Activated CD4-positive, alpha-beta memory T cell treated with anti-CD3 and anti-CD28 coated beads for 36 hours (primary cell): ENCODE measurements around the gene MICAL3. TPM values are rescaled to one million over a fixed set of nuclear protein-coding genes. Genes with fewer than 3 reads are reported as not detected.

ENCODE experiments used
- CTCF ChIA-PET: fragments of 350-600 bp; sonication (Branson Sonifier 250); formaldehyde crosslinking; loops from one replicate; lab custom pipeline; 2021; ENCODE audit warnings: antibody characterized with exemption, inconsistent platforms; lab: Charles Lee
- POLR2A ChIA-PET: fragments of 350-600 bp; sonication (Branson Sonifier 250); formaldehyde crosslinking; loops from one replicate; lab custom pipeline; 2021; ENCODE audit warnings: antibody characterized with exemption; lab: Charles Lee
- DNase-seq: peaks from one replicate; pipeline ENCODE4 v3.0.0-alpha.2; 2020
- H3K27ac Mint-ChIP-seq: one replicate; pipeline ENCODE4 v1.8.0; 2021; ENCODE audit warnings: mixed read lengths
- H3K27me3 Mint-ChIP-seq: one replicate; pipeline ENCODE4 v1.8.0; 2021; ENCODE audit warnings: mixed read lengths
- H3K36me3 Mint-ChIP-seq: one replicate; pipeline ENCODE4 v1.8.0; 2021; ENCODE audit warnings: mixed read lengths
- H3K4me1 Mint-ChIP-seq: one replicate; pipeline ENCODE4 v1.8.0; 2021; ENCODE audit warnings: low read depth, mixed read lengths
- H3K4me3 Mint-ChIP-seq: one replicate; pipeline ENCODE4 v1.8.0; 2021; ENCODE audit warnings: mild to moderate bottlenecking, mixed read lengths
- H3K9me3 Mint-ChIP-seq: one replicate; pipeline ENCODE4 v1.8.0; 2021; ENCODE audit warnings: mixed read lengths
- intact Hi-C: fragments of 100-400 bp; cut with micrococcal nuclease; formaldehyde crosslinking; loops from one replicate; pipeline ENCODE4 v1.15.1; 2023
- total RNA-seq, 2 experiments: library from RNA; stranded (reverse); gene quantifications; one replicate each; pipeline ENCODE4 v1.2.3, GENCODE V29; 2021

Gene MICAL3
- total RNA-seq, 2 experiments from 2014 or later = 29.7 to 37.2 TPM

DNA sequence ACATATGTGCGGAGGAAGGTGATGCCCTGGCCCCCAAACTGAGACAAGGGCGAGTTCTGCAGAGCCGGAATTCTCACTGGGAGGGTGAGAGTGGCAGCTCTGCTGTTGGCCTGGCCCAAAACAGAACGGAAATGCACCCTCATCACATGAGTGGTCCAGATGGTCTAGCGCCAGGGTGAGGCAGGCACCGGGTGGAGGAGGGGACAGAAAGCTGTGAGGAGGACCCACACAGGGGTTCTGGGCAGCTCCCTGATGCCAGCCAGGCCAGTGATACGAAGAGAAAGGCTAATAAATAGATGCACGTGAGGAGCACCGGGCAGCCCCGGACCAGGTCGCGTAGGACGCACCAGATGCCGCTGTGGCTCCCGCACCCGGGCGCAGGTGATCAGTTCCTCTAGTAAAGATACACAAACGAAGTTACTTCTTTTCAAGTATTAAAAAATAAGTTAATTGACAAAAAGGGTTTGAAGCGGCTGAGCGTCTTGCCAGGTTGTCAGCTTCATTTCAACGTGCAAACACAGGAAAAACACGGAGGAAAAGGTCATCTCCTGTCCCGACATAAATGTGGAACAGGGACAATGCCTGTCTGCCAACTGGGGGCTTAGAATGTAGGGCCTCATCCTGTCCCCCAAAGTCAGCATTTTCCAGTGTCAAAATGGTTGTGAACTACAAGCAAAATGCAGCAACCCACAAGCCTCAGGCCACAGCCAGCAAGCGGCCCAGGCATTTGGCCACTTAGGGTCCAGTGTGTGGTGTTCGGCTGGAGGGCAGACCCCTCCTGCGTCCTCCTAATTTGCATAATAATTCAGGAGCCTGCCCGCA is 234.8 kb downstream of the MICAL3 start:
- Mint-ChIP-seq H3K36me3 (peaks cover 3% of the 10 kb centered on the region), H3K9me3 (no peaks in the 10 kb centered on the region), H3K27me3 (no peaks in the 10 kb centered on the region), H3K4me1 (no peaks in the 10 kb centered on the region), H3K4me3 (no peak overlapping the region), H3K27ac (no peak overlapping the region)
- CTCF ChIA-PET = interaction anchor here (1.1 to 7.6 kb wide), 4 partner anchors 36 to 287 kb away, joined by 3 to 145 read pairs (median 6); no protein-coding TSS in a partner anchor
- no peak for DNase-seq
- POLR2A ChIA-PET = no interaction called here
- intact Hi-C loops = no loop called here

DNA sequence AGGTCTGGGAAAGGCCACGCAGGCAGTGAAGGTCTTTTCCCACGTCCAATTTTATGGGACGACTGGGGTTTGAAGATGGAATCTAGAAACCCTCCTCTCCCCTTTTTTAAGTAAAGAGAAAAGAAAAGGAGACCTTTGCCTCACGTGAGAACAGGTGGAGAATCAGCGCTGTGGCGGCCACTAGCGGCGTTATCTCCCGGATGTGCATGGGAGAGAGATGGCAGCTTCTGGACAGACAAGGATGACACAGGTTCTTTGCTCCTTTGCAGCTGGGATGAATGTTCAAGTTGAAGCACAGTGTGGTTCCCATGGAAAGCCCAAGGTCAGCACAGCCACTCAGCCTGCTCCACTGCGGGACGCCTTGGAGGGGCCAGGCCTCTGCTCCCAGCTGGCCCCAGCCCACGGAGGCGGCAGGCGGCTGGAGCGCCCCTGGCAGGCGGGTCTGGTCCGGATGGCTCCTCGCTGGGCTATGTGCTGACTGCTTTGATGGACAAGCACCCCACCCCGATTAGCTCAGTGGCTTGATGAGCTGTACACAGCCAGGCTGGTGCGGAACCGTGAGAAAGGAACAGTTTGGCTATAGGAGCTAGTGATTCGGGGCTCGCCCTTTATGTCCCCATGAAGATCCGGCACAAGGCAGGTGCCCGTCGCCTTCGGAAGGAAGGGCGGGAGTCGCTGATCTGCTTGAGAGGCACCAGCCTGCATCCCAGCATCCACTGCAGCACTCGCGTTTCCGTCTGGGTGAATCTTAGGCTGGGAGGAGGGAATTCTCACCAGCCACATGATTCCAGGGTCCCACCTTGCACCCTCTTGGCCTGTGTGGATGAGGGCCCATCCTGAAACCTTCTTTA is 235.6 kb downstream of the MICAL3 start:
- no peak overlapping the region for H3K4me3 Mint-ChIP-seq
- intact Hi-C loops = no loop called here
- ChIA-PET POLR2A (no interaction called here), CTCF (interaction anchor here (1.1 to 7.6 kb wide), 4 partner anchors 35 to 288 kb away, joined by 3 to 145 read pairs (median 6); no protein-coding TSS in a partner anchor)
- no peaks in the 10 kb centered on the region for H3K9me3 Mint-ChIP-seq
- no peaks in the 10 kb centered on the region for H3K27me3 Mint-ChIP-seq
- H3K27ac Mint-ChIP-seq = no peak overlapping the region
- H3K4me1 Mint-ChIP-seq = no peaks in the 10 kb centered on the region
- no peak for DNase-seq
- peaks cover 3% of the 10 kb centered on the region for H3K36me3 Mint-ChIP-seq

DNA sequence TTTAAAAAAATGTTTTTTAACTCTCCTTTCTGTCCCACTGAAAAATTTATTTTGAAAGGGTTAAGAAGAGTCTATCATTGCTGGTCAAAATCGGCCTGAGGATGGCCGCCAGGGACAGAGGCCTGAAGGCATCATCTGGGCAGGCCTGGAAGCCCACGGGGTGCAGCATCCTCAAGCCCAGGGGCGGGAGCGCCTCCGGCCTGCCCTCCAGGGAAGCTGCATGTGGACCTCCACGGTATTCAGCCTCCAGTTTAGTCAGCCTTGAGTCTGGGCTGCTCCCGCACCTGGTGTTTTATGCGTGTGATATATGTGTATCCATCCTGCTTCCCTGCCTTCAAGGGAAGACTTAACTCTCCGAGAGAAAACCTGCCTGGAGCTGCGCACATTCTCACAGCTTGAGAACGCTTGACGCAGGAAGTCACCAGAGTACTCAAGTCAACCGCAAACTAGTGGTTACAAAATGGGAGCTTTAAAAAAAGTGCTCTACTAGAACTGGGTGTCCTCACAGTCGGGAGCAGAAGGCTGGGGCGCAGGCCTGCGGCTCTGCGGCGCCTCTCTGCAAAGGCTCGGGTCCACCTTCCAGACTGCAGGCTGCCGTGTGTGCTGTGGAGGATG is 236.5 kb downstream of the MICAL3 start:
- ChIA-PET CTCF (interaction anchor here (0.9 to 7.6 kb wide), 6 partner anchors 14 to 288 kb away, joined by 3 to 145 read pairs (median 4); no protein-coding TSS in a partner anchor), POLR2A (no interaction called here)
- DNase-seq = no peak
- intact Hi-C loops = no loop called here
- H3K36me3 Mint-ChIP-seq = peaks cover 3% of the 10 kb centered on the region
- peaks cover 3% of the 10 kb centered on the region for H3K4me1 Mint-ChIP-seq
- no peaks in the 10 kb centered on the region for H3K27me3 Mint-ChIP-seq
- H3K27ac Mint-ChIP-seq = no peak overlapping the region
- no peaks in the 10 kb centered on the region for H3K9me3 Mint-ChIP-seq
- H3K4me3 Mint-ChIP-seq = no peak overlapping the region

DNA sequence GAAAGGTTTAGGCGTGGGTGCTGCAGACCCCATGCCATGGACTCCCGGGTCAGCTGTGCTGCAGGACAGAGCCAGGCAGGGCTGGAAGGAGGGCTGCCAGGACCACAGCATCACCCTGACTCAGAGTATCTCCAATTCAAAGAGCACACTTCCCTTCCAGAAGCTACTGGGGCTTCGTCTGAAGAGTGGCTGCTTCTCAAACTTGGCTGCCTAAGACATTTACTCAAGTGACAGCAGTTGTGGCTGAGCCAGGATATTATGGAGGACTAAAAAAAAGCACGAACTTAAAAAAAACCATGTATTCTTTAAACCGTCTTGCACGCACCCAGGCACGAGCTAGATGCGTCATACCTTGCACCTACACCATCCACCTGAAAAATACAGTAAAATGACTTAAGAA is 237.1 kb downstream of the MICAL3 start:
- peaks cover 3% of the 10 kb centered on the region for H3K36me3 Mint-ChIP-seq
- CTCF ChIA-PET = interaction anchor here (0.6 to 7.6 kb wide), 10 partner anchors 14 to 289 kb away, joined by 3 to 145 read pairs (median 4); no protein-coding TSS in a partner anchor

DNA sequence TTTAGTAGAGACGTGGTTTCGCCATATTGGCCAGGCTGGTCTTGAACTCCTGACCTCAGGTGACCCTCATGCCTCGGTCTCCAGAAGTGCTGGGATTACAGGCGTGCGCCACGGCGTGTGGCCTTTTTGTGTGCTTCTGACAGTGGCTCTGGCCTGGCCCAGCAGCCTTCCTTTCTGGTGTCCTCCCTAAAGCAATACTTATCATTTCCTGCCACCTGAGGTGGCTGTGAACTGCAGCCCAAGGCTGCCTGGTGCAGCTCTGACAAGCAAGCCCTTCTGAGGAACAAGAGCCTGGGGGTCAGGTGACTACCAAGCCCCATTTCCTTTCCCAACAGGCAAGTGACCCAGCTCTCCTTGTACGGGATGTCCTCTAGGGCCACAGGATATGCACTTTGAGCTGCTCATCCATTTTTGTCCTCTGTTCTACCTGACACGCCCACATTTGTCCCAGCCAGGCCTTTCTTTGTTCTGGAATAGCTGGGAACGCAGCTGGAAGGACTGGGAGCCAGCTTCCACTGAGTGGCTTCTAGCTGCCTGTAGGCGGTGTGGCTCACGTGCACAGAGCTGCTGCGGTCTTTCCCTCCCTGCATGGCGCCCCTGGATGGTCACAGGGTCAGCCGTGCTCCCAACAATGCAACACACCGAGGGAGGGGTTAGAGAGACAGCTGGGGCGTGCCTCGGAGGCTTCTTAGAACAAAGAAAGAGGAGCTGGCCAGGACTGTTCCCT is 237.8 kb downstream of the MICAL3 start:
- Mint-ChIP-seq H3K4me3 (no peak overlapping the region), H3K36me3 (peaks cover 3% of the 10 kb centered on the region), H3K27ac (no peak overlapping the region), H3K4me1 (peaks cover 13% of the 10 kb centered on the region), H3K27me3 (no peaks in the 10 kb centered on the region), H3K9me3 (no peaks in the 10 kb centered on the region)
- CTCF ChIA-PET = interaction anchor here (0.6 to 7.6 kb wide), 15 partner anchors 11 to 290 kb away, joined by 3 to 145 read pairs (median 6); no protein-coding TSS in a partner anchor
- intact Hi-C loops = no loop called here
- no peak for DNase-seq
- POLR2A ChIA-PET = no interaction called here

More for the DNA sequence above, 237.1 kb downstream of the MICAL3 start:
- Mint-ChIP-seq H3K4me1 (peaks cover 6% of the 10 kb centered on the region), H3K27ac (no peak overlapping the region), H3K4me3 (no peak overlapping the region), H3K9me3 (no peaks in the 10 kb centered on the region), H3K27me3 (no peaks in the 10 kb centered on the region)
- POLR2A ChIA-PET = no interaction called here
- DNase-seq = no peak
- intact Hi-C loops = no loop called here

DNA sequence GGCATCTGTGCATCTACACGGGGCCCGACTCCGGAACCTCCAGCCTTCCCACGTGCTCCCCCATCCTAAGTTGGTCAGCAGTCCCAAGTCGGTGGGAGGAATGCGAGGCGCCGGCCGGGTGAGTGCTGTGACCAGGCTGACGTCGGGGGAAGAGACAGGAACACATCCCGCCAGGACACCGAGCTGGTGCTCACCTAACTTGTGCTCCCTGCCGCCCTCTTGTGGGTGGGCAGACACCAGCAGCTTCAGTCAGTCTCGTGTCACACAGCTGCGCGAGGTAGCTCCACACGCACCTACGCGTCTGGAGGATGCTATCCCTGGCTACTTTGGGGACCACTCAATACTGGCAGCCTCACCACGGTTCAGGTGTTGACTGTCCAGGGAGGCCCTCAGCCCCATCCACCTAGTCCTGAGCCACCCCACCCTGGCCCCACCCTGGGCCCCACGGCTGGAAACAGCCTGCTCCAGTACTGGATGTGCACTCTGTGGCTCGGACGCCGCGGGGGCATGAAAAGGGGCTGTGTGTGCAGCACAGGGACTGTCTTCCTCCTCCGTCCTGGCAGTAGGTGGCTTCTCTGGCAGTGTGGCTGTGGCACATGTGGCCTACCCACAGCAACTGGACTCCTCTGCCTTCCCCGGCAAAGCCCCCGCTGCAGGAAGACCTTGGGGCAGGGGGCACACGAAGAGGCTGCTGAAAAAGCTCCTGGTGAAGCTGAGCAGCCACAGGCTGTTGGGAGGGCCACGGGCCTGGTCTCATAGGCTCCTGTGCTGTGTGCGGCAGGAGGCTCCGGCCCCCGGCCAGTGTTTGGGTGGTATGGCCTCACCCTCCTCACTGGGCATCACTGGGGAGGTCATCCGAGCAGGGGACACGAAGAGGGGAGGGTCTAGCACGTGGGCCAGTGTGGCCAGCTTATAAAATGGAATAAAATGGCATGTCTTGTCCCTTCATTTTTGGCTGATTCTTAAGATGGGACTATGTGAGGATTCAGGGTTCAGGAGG is 238.9 kb downstream of the MICAL3 start:
- Mint-ChIP-seq H3K27ac (no peak overlapping the region), H3K27me3 (no peaks in the 10 kb centered on the region), H3K36me3 (peaks cover 3% of the 10 kb centered on the region), H3K9me3 (no peaks in the 10 kb centered on the region), H3K4me1 (peaks cover 24% of the 10 kb centered on the region), H3K4me3 (no peak overlapping the region)
- DNase-seq = peak; percentile 79
- POLR2A ChIA-PET = interaction anchor here (0.9 kb wide), 1 partner anchor 42 kb away, joined by 3 read pairs; no protein-coding TSS in a partner anchor
- CTCF ChIA-PET = interaction anchor here (0.7 to 7.6 kb wide), 26 partner anchors 10 to 711 kb away, joined by 3 to 145 read pairs (median 6); partner anchors contain the start of gene PEX26
- intact Hi-C loops = loop anchor here (2.0 kb wide), 1 partner anchor 43 kb away; no protein-coding TSS in a partner anchor

DNA sequence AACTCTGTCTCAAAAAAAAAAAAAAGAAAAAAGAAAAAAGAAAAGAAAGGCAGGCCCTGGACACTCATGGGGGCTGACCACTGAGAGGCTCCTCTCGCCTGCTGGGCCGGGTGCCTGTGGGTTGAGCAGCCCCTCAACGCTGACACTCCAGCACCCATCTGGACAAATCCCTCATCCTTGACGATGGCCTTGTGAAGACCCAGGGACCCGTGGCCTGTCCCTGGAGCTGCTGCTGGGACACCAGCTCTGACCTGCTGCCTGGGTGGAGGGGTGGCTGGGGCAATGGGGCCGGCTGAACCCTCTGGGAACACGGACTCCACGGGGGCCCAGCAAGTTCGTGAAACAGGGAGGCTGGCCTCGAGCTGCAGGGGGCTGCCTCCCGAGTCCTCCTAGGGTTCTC is 239.6 kb downstream of the MICAL3 start:
- H3K27ac Mint-ChIP-seq = no peak overlapping the region
- no peak overlapping the region for H3K4me3 Mint-ChIP-seq
- intact Hi-C loops = loop anchor here (2.0 kb wide), 1 partner anchor 42 kb away; no protein-coding TSS in a partner anchor
- no peaks in the 10 kb centered on the region for H3K9me3 Mint-ChIP-seq
- ChIA-PET POLR2A (interaction anchor here (0.9 kb wide), 1 partner anchor 41 kb away, joined by 3 read pairs; no protein-coding TSS in a partner anchor), CTCF (interaction anchor here (0.9 to 7.6 kb wide), 22 partner anchors 9 to 710 kb away, joined by 3 to 145 read pairs (median 6); partner anchors contain the start of gene PEX26)
- no peak for DNase-seq
- peaks cover 31% of the 10 kb centered on the region for H3K4me1 Mint-ChIP-seq
- peaks cover 3% of the 10 kb centered on the region for H3K36me3 Mint-ChIP-seq
- H3K27me3 Mint-ChIP-seq = no peaks in the 10 kb centered on the region

DNA sequence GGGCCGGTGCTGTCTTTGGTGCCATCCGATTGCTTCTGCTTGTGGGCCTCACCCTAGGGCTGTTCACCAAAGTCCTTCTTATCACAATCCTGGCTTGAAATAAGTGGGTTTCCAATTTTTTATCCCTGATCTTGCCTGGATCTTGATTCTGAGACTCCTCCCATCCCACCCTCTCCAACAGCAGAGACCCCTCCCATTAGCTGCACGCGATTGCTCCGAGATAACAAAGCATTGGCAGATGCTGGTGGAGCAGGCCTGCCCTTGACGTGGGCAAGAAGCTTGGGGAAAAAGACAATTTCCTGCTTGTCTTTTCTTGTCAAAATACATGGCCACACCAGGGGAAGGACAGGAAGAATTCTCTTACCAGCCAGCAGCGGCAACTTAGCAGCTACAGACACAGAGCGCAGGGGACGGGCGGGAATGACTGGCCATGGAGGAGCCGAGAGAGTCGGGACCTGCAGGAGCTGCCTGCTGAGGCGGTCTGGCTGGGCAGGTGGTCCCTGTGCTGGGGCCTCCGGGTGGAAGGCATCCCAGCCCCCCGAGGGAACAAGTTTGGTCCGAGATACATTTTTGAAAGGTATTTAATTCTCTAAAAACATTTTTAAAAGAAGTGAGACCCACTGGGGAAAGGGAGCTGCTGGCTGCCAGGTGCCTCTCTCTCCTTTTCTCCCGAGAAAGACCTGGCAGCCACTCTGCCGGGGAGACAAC is 240.4 kb downstream of the MICAL3 start:
- intact Hi-C loops = loop anchor here (2.0 kb wide), 1 partner anchor 41 kb away; no protein-coding TSS in a partner anchor
- Mint-ChIP-seq H3K36me3 (peaks cover 1% of the 10 kb centered on the region), H3K27ac (no peak overlapping the region), H3K4me1 (peaks cover 38% of the 10 kb centered on the region), H3K4me3 (no peak overlapping the region), H3K27me3 (no peaks in the 10 kb centered on the region), H3K9me3 (no peaks in the 10 kb centered on the region)
- ChIA-PET POLR2A (no interaction called here), CTCF (interaction anchor here (3.0 to 7.6 kb wide), 2 partner anchors 16 to 42 kb away, joined by 19 to 145 read pairs; no protein-coding TSS in a partner anchor)
- DNase-seq = no peak

DNA sequence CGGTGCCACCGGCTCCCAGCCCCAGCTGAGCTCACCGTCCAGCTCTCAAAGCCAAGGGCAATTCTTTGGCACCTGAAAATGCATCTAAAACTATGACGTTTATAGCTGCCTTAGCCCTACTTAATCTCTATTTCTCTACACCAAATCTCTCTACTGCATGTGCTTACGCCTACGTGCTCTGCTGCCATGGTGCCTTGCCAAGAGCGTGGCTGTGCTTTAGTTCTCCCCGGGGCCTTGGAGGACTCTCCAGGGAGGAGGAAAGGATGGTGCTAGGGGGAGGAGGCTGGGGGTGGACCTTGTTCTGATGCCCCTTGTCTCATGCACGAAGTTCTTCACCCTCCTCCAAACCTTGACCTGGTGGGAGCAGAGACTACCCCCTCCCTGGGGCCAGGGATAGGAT is 241.0 kb downstream of the MICAL3 start:
- intact Hi-C loops = no loop called here
- peaks cover 1% of the 10 kb centered on the region for H3K36me3 Mint-ChIP-seq
- DNase-seq = no peak
- H3K4me1 Mint-ChIP-seq = peaks cover 42% of the 10 kb centered on the region
- H3K9me3 Mint-ChIP-seq = no peaks in the 10 kb centered on the region
- no peak overlapping the region for H3K27ac Mint-ChIP-seq
- ChIA-PET POLR2A (no interaction called here), CTCF (interaction anchor here (3.0 to 7.6 kb wide), 2 partner anchors 16 to 41 kb away, joined by 19 to 145 read pairs; no protein-coding TSS in a partner anchor)
- no peak overlapping the region for H3K4me3 Mint-ChIP-seq
- H3K27me3 Mint-ChIP-seq = no peaks in the 10 kb centered on the region
